ENCODE measurements around the gene TRAPPC4. TPM values are rescaled to one million over a fixed set of nuclear protein-coding genes. Genes with fewer than 3 reads are reported as not detected.

Gene TRAPPC4
- total and polyA plus RNA-seq, 2 of the 8 experiments (the other 6 are each of a cell fraction or from before 2014, with no cell fraction given), result 94.3 to 223 TPM

DNA sequence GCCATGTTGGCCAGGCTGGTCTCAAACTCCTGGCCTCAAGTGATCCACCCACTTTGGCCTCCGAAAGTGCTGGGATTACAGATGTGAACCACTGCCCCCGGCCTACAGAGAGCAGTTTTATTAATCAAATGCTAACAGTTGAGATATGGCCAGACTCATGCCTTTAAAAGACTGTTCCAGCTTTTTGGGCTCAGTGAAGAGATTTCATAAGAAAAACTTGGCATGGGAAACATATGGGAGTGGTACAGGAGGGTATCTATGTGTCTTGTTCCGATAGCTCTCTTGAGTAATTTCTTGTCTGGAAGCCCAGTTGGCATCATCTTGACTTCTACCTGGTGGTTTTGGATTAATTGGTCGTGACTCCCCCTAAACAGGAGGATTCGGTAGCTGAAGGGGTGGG lies 20.3 kb downstream of the TRAPPC4 start:
- H3K56ac ChIP-seq (replicated peaks; ENCODE audit: insufficient read length, low read depth, low read length), result no peak overlapping the region
- no peak overlapping the region for H4K8ac ChIP-seq (ENCODE audit: extremely low read depth, insufficient read depth, low read length)
- no peaks in the 10 kb centered on the region for H4K20me1 ChIP-seq (replicated peaks in 1 of 2; ENCODE audit: control insufficient read depth in 1 of 2, insufficient read depth in 2 of 2, low read length in 2 of 2)
- no peak overlapping the region for H2BK5ac ChIP-seq (ENCODE audit: low read depth, low read length)
- FAIRE-seq (no peak), DNase-seq (ENCODE audit: low read depth in 1 of 2, low spot score in 2 of 2) (no peak)
- no peaks in the 10 kb centered on the region for H3K9me3 ChIP-seq (ENCODE audit: insufficient read depth in 2 of 2, low read depth in 1 of 2, low read length in 1 of 2)
- H3K23ac ChIP-seq (ENCODE audit: insufficient read length), result no peak overlapping the region
- WGBS, 2 experiments (ENCODE audit: extremely low coverage in 1 of 2, insufficient coverage in 1 of 2, insufficient read length in 1 of 2, insufficient replicate concordance in 2 of 2, low coverage in 1 of 2, low lambda C conversion rate in 2 of 2, missing lambda C conversion rate in 1 of 2), result 90% methylated on average over 5 of the region's 5 CpGs; no CpG with 5 or more reads in 1 of the 2 experiments
- TF ChIP-seq, protein P1, sequence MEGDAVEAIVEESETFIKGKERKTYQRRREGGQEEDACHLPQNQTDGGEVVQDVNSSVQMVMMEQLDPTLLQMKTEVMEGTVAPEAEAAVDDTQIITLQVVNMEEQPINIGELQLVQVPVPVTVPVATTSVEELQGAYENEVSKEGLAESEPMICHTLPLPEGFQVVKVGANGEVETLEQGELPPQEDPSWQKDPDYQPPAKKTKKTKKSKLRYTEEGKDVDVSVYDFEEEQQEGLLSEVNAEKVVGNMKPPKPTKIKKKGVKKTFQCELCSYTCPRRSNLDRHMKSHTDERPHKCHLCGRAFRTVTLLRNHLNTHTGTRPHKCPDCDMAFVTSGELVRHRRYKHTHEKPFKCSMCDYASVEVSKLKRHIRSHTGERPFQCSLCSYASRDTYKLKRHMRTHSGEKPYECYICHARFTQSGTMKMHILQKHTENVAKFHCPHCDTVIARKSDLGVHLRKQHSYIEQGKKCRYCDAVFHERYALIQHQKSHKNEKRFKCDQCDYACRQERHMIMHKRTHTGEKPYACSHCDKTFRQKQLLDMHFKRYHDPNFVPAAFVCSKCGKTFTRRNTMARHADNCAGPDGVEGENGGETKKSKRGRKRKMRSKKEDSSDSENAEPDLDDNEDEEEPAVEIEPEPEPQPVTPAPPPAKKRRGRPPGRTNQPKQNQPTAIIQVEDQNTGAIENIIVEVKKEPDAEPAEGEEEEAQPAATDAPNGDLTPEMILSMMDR (IDR thresholded peaks at IDR 0.05; ENCODE audit: control extremely low read depth in 1 of 3, insufficient read depth in 1 of 3, low read depth in 1 of 3, low read length in 3 of 3), result no peak
- TF ChIP-seq JUN (IDR thresholded peaks at IDR 0.05; ENCODE audit: low read depth, low read length) (no peak), SRF (IDR thresholded peaks at IDR 0.05; ENCODE audit: low read depth, low read length) (no peak), TCF12 (IDR thresholded peaks at IDR 0.05; ENCODE audit: low read depth, low read length) (no peak), CREB1 (IDR thresholded peaks at IDR 0.05) (no peak), YY1 (IDR thresholded peaks at IDR 0.05; ENCODE audit: low read depth, low read length) (no peak)
- no peak overlapping the region for H3K4me2 ChIP-seq (ENCODE audit: insufficient read depth in 1 of 2, low read depth in 2 of 2, low read length in 2 of 2)
- ChIA-PET POLR2A (ENCODE audit: partially characterized antibody) (interaction anchor here (1.4 kb wide), 2 partner anchors 9 to 416 kb away, joined by 3 to 6 read pairs; no protein-coding TSS in a partner anchor), CTCF (ENCODE audit: partially characterized antibody) (interaction anchor here (1.1 kb wide), 1 partner anchor 18 kb away, joined by 3 read pairs; no protein-coding TSS in a partner anchor)
- H3K79me1 ChIP-seq (ENCODE audit: low read depth, low read length), result no peaks in the 10 kb centered on the region
- no peak overlapping the region for H2BK12ac ChIP-seq (ENCODE audit: low read depth, low read length)
- H3K4me3 ChIP-seq (ENCODE audit: extremely low read depth in 1 of 4, insufficient read depth in 2 of 4, low read depth in 3 of 4, low read length in 4 of 4), result no peak overlapping the region
- H2AFZ ChIP-seq (ENCODE audit: low read length), result no peak overlapping the region
- H3K79me2 ChIP-seq (ENCODE audit: control insufficient read depth in 1 of 2, insufficient read depth in 2 of 2, low read length in 2 of 2), result no peaks in the 10 kb centered on the region
- no peak overlapping the region for H2AK5ac ChIP-seq (ENCODE audit: low read depth, low read length)
- peaks cover 0 to 3% (median 1%) of the 10 kb centered on the region in 4 experiments; a peak in 3 of 7 replicates for H3K4me1 ChIP-seq (replicated peaks in 1 of 4; ENCODE audit: control insufficient read depth in 3 of 4, insufficient read depth in 4 of 4, low read length in 3 of 4)
- H3K9ac ChIP-seq (replicated peaks in 1 of 4; ENCODE audit: extremely low read depth in 1 of 4, low read depth in 3 of 4, low read length in 3 of 4), result no peak overlapping the region
- H3K18ac ChIP-seq (ENCODE audit: extremely low read depth, low read length), result no peak overlapping the region; the same call in 1 of the 2 replicates
- no peaks in the 10 kb centered on the region for H3K36me3 ChIP-seq (ENCODE audit: control insufficient read depth in 2 of 4, insufficient read depth in 4 of 4, low read length in 3 of 4)
- no peak overlapping the region for H3K4ac ChIP-seq (replicated peaks; ENCODE audit: insufficient read length, low read depth, low read length)
- no peak overlapping the region for H4K91ac ChIP-seq (replicated peaks; ENCODE audit: insufficient read length, low read length)
- no peak overlapping the region for H2BK20ac ChIP-seq (ENCODE audit: low read length)
- no peak overlapping the region for H3K27ac ChIP-seq (ENCODE audit: low read depth, low read length)
- H2BK120ac ChIP-seq (replicated peaks; ENCODE audit: low read depth, low read length), result no peak overlapping the region
- no peak overlapping the region for H2BK15ac ChIP-seq (ENCODE audit: low read length)
- no peaks in the 10 kb centered on the region for H3K23me2 ChIP-seq (ENCODE audit: low read depth, low read length)
- H3K14ac ChIP-seq (ENCODE audit: insufficient read length), result no peak overlapping the region
- no peaks in the 10 kb centered on the region for H3K27me3 ChIP-seq (replicated peaks in 1 of 4; ENCODE audit: control insufficient read depth in 3 of 4, extremely low read depth in 1 of 4, insufficient read depth in 3 of 4, low read length in 3 of 4)
- H4K5ac ChIP-seq (ENCODE audit: insufficient read length, low read depth, low read length), result no peak overlapping the region
